D721Med (cell line): ENCODE measurements around the gene SCG5.
A peak's percentile ranks its signal among the peaks of the same experiment; 100 is the strongest.

ENCODE experiments used
- DNase-seq: peaks from one replicate; pipeline ENCODE4 v3.0.0; 2011; ENCODE audit warnings: low spot score; ENCODE audit not compliant: insufficient read length
- FAIRE-seq: peaks from 2 replicates; lab custom pipeline; 2011; peaks lifted over from hg19 to GRCh38; lab: Jason Lieb, UNC
- TF ChIP-seq, protein P1 (sequence below): IDR thresholded peaks from 2 replicates; pipeline ENCODE4 v1.5.1; 2012; ENCODE audit warnings: mild to moderate bottlenecking, control low read depth; ENCODE audit not compliant: insufficient read depth; ENCODE audit errors: missing control alignments

SCG5 gene

DNA sequence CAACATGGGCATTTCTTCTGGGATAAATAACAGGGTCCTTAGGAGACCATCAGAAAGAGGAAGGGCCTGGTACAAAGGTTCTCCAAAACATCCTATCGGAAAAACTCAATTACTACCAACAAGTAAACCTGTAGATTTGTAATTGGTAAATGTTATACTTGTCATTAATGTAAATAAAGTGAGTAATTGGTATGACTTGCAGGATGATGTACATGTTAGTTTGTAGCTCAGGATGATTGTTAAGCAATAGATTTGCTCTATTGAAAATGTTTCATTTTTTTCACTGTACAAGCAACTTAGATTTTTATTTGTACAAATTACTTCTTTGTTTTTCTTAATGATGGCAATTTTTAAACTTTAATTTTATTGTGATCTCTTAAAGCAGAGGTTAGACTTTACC lies 3.8 kb upstream of the SCG5 start:
- FAIRE-seq (no peak), DNase-seq (no peak)
- TF ChIP-seq, protein P1, sequence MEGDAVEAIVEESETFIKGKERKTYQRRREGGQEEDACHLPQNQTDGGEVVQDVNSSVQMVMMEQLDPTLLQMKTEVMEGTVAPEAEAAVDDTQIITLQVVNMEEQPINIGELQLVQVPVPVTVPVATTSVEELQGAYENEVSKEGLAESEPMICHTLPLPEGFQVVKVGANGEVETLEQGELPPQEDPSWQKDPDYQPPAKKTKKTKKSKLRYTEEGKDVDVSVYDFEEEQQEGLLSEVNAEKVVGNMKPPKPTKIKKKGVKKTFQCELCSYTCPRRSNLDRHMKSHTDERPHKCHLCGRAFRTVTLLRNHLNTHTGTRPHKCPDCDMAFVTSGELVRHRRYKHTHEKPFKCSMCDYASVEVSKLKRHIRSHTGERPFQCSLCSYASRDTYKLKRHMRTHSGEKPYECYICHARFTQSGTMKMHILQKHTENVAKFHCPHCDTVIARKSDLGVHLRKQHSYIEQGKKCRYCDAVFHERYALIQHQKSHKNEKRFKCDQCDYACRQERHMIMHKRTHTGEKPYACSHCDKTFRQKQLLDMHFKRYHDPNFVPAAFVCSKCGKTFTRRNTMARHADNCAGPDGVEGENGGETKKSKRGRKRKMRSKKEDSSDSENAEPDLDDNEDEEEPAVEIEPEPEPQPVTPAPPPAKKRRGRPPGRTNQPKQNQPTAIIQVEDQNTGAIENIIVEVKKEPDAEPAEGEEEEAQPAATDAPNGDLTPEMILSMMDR, result no peak

DNA sequence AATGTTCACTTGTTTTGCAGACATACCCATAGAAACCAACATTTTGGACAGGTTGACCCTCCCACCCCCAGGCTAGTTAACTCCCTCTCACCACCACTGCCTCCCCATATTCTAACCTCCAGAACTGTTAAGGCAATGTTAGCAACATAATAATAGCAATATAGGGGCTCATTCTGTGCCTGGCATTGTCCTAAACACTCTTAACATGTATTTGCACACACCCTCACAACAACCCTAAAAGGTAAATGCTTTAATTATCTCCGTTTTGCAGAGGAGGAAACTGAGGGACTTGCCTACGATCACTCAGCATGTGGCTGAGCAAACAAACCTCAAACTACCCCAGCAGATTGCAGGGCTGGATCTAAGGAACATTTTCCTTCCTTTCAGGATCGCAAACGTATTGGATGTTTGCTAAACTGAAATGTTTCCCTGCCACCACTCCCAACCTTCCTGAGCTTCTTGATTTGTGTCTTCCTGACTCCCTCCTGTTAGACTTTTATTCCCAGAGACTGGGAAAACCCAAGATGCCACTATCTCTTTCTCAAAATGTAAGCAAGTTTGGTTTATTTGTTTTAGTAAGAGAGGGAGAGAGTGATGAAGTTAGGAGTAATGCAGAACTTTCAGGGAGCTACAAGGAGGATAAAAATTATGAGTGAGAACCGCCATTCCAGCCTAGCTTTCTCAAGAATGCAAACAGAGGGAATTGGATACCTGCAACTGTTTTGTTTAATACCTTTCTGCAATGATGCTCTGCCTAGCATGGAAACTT lies 1.3 kb downstream of the SCG5 start:
- TF ChIP-seq, protein P1, result no peak
- FAIRE-seq, result no peak
- no peak for DNase-seq

DNA sequence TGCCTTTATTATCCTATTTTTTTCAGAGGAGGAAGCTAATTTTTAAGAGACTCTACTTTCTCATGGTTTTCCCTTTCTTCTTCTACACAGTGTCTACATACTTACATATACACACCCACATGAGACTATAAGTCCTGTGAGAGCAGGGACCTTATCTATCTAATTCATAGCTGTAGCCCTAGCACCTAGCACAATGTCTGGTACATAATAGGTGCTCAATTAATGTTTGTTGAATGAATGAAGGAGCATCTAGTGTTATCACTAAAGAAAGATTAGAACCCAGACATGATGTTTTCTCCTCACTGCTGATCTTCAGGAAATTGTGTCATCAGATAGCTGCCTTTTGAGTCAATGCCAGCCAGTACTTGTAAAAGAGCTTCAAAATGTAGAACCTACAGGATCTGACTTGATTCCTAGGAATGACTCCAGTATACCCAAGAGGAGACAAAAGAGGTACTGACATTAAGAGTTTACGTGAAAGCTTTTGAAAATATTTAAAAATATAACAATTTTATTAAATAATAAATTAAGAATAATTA lies 2.5 kb downstream of the SCG5 start:
- TF ChIP-seq, protein P1, result no peak
- no peak for FAIRE-seq

DNA sequence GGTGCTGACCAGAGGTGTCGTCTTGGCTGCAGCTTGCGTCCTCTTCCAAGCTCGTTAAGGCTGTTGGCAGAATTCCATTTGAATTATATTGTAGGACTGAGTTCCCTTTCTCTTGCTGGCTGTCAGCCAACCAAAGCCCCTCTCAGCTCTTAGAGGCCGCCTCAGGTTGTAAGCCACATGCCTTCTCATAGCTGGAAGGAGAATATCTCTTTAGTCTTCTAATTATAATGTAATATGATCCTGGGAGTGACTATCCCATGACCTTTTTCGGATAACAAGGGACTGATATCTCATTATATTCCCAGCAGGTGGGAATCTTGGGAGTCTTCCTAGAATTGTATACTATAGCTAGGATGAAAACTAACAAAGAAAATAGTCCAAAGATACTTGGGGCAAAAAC lies 4.8 kb downstream of the SCG5 start:
- TF ChIP-seq, protein P1, result no peak
- no peak for DNase-seq
- FAIRE-seq, result no peak

More for the DNA sequence above, 2.5 kb downstream of the SCG5 start:
- DNase-seq, result no peak

DNA sequence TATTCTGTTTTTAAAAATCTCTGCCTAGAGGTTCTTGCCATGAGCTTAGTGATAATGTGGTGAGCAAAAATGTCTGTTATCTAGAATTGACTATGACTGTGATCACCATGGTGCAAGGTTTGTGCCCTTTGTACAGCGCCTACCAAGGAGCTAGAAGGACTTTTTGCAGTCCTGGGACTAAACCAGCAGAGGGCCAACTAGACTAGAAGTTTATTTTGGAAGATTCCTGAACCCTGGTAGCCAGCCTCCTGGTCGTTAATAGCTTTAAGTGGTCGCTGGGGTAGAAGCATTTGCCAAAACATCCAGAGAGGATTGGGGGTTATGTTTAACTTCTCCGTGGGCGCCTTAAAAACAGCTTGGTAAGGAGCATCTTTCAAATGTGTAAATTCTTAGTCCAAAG lies 7.8 kb downstream of the SCG5 start:
- FAIRE-seq (no peak), DNase-seq (no peak)
- TF ChIP-seq, protein P1, result no peak

DNA sequence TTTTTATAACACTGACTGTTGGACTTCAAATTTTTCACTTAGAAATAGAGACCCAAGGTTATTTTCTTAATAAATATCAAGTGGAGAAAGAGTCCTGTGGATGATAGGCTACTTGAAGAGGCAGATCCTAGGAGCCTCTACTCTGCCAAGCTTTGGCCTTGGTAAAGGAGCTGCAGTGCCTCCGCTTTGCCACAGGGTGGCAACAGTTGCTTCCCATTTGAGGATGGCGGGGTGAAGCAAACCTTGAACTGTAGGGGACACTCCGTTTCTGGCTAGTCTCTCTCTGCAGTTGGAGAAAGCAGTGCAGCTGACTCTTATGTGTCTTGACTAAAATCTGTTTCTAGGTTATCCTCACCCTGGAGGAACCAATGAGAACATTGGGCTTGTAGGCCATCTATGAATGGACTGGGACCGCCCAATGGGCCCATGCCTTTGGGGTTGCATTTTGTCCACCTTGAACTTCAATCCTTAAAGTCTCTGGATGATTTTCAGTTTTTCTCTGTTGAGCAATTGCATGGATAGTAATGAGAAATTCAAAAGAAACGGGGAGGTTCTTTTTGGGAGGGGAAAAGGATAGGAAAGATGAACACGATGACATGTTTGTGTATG lies 9.8 kb downstream of the SCG5 start:
- TF ChIP-seq, protein P1, result peak; percentile 65
- peak; percentile 49 for DNase-seq
- FAIRE-seq, result no peak

DNA sequence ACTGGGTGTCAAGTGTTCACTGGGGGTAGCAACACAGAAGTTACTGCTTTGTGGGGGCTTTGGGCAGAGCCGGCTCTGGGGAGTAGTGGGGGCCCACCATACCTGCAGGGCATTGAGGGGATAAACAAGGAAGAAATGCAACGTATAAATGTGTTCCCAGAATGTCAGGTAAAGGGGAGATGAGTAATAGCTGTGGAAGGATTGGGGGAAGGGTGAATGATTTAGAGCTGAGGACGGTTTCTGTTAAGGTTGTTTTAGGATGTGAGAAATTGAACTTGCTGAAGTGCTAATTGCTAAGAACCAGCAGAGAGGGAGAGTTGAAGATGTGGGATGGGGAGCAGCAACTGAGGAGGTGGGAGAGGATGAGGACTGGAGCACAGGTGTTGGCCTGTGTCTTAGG lies 10.7 kb downstream of the SCG5 start:
- TF ChIP-seq, protein P1, result no peak
- no peak for FAIRE-seq

More for the DNA sequence above, 10.7 kb downstream of the SCG5 start:
- DNase-seq, result no peak
